ENCODE data around the gene CDCA4. TPM values are rescaled to one million over a fixed set of nuclear protein-coding genes. Genes with fewer than 3 reads are reported as not detected.

Gene CDCA4
- polyA plus RNA-seq, 1 donor from 2014 or later = 5.4 TPM

GRCh38 chr14:105059925-105060565 lies 39.2 kb upstream of the CDCA4 start:
- Histone ChIP-seq H3K36me3 (ENCODE audit: insufficient read depth, low read length) (no peaks in the 10 kb centered on the region), H2AFZ (ENCODE audit: low read depth, low read length) (no peak overlapping the region), H3K9me2 (ENCODE audit: insufficient read depth, low read length) (no peaks in the 10 kb centered on the region), H3K4me2 (ENCODE audit: low read length) (no peak overlapping the region), H3F3A (ENCODE audit: insufficient read depth, low read length, poor library complexity, severe bottlenecking) (no peaks in the 10 kb centered on the region), H3K9me3 (ENCODE audit: low read length) (no peaks in the 10 kb centered on the region), H3K4me3 (ENCODE audit: low read length) (no peak overlapping the region), H4K20me1 (ENCODE audit: insufficient read depth) (no peaks in the 10 kb centered on the region), H3K9ac (ENCODE audit: low read length) (no peak overlapping the region), H3K27me3 (ENCODE audit: insufficient read depth, low read depth, low read length) (no peaks in the 10 kb centered on the region), H3K27ac (ENCODE audit: low read length) (no peak overlapping the region), H3K79me2 (replicated peaks; ENCODE audit: insufficient read depth, low read length) (no peaks in the 10 kb centered on the region)
- TF ChIP-seq EZH2 (IDR thresholded peaks at IDR 0.05; ENCODE audit: borderline replicate concordance, insufficient read depth, low read length, poor library complexity, severe bottlenecking) = no peak
- TF ChIP-seq CTCF (IDR thresholded peaks at IDR 0.05; ENCODE audit: poor library complexity, severe bottlenecking) = no peak
- no peak for TF ChIP-seq EP300 (conservative IDR thresholded peaks at IDR 0.05; ENCODE audit: poor library complexity, severe bottlenecking)
- no peak for TF ChIP-seq TAF1 (IDR thresholded peaks at IDR 0.05; ENCODE audit: low read depth)
- no peak for TF ChIP-seq POLR2AphosphoS5 (IDR thresholded peaks at IDR 0.05)
- no peak for TF ChIP-seq RAD21 (conservative IDR thresholded peaks at IDR 0.05)
- no peak for TF ChIP-seq REST (IDR thresholded peaks at IDR 0.05; ENCODE audit: borderline replicate concordance)
- no peak for TF ChIP-seq SMC3 (conservative IDR thresholded peaks at IDR 0.05; ENCODE audit: poor library complexity)
- TF ChIP-seq MXI1 (conservative IDR thresholded peaks at IDR 0.05; ENCODE audit: poor library complexity, severe bottlenecking) = no peak

- H3K79me2 ChIP-seq (replicated peaks; ENCODE audit: insufficient read depth, low read length) = no peaks in the 10 kb centered on the region
- H3K9me3 ChIP-seq (ENCODE audit: low read length) = no peaks in the 10 kb centered on the region
- no peaks in the 10 kb centered on the region for H3K9me2 ChIP-seq (ENCODE audit: insufficient read depth, low read length)
- no peaks in the 10 kb centered on the region for H3K36me3 ChIP-seq (ENCODE audit: insufficient read depth, low read length)
- no peak overlapping the region for H3K27ac ChIP-seq (ENCODE audit: low read length)
- H4K20me1 ChIP-seq (ENCODE audit: insufficient read depth) = no peaks in the 10 kb centered on the region
- no peak overlapping the region for H3K9ac ChIP-seq (ENCODE audit: low read length)
- H3K4me2 ChIP-seq (ENCODE audit: low read length) = no peak overlapping the region
- no peaks in the 10 kb centered on the region for H3K27me3 ChIP-seq (ENCODE audit: insufficient read depth, low read depth, low read length)
- TF ChIP-seq EP300 (conservative IDR thresholded peaks at IDR 0.05; ENCODE audit: poor library complexity, severe bottlenecking) (no peak), POLR2AphosphoS5 (IDR thresholded peaks at IDR 0.05) (no peak), SMC3 (conservative IDR thresholded peaks at IDR 0.05; ENCODE audit: poor library complexity) (no peak), MXI1 (conservative IDR thresholded peaks at IDR 0.05; ENCODE audit: poor library complexity, severe bottlenecking) (no peak), RAD21 (conservative IDR thresholded peaks at IDR 0.05) (no peak), CTCF (IDR thresholded peaks at IDR 0.05; ENCODE audit: poor library complexity, severe bottlenecking) (no peak), EZH2 (IDR thresholded peaks at IDR 0.05; ENCODE audit: borderline replicate concordance, insufficient read depth, low read length, poor library complexity, severe bottlenecking) (no peak), REST (IDR thresholded peaks at IDR 0.05; ENCODE audit: borderline replicate concordance) (no peak), TAF1 (IDR thresholded peaks at IDR 0.05; ENCODE audit: low read depth) (no peak)
- H3K4me3 ChIP-seq (ENCODE audit: low read length) = no peak overlapping the region
- H2AFZ ChIP-seq (ENCODE audit: low read depth, low read length) = no peak overlapping the region
- H3F3A ChIP-seq (ENCODE audit: insufficient read depth, low read length, poor library complexity, severe bottlenecking) = no peaks in the 10 kb centered on the region
These were observed 38.4 kb upstream of the CDCA4 start for GRCh38 chr14:105059035-105059924.

Data from neural cell (in vitro differentiated cells).